M059J (cell line): ENCODE results near the gene TOM1L1. TPM values are rescaled to one million over a fixed set of nuclear protein-coding genes. Genes with fewer than 3 reads are reported as not detected.

Experiments
- DNase-seq: peaks from one replicate; pipeline ENCODE4 v3.0.0-alpha.2; 2012; ENCODE audit warnings: low read depth
- total RNA-seq: library from RNA; depleted of rRNA; stranded (reverse); fragments of >200 nt; shearing (Covaris generic); gene quantifications from 2 replicates; pipeline ENCODE4 v1.2.3, GENCODE V29; 2014; rRNA removed

TOM1L1 gene
- total RNA-seq, 1 experiment from 2014 or later, result 17.5 TPM

DNA sequence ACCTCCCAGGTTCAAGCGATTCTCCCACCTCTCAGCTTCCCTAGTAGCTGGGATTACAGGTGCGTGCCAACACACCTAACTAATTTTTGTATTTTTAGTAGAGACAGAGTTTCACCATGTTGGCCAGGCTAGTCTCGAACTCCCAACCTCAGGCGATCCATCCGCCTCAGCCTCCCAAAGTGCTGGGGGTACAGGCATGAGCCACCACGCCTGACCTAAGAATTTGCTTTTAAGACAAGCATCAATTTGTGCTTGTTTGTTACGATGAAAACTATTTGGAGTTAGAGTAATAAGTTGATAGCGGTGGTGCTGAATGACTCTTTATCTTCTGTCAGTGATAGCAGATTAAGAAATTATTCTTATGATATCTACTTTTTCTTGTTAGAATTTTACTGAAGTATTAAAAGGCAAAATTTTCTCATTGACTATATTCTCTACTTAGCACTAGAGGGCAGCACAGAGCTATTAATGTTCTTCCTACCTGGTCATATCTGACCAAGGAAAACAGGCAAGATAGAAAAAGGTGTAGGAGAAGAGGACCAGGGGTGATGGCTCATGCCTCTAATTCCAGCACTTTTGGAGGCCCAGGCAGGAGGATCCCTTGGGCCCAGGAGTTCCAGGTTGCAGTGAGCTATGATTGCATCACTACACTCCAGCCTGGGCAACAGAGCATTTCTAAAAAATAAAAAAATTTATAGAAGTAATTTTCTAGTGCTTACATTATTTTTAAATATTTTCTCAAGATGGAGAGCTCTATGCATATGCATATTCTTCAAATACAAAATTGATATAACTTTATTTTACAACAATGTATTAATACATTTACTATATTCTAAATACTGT, 92.4 kb downstream of the TOM1L1 start:
- peak; percentile 58 for DNase-seq

DNA sequence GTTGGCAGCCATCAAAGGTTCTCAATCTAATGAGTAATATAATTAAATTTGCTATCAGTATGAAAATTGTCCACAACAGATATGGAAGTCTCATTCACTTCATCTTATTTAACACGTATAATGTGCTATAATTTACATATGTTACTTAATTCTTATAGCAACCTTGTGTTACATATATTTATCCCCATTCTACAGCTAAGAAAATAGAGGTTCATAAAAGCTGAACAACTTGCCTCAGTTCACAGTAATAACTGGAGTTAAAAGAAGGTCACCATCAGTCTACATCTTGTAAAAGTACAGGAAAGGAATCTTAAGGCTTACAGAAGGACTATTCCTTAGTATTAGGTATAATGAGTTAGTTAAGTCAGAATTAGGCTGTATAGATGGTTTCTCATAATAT, 95.8 kb downstream of the TOM1L1 start:
- DNase-seq, result no peak

DNA sequence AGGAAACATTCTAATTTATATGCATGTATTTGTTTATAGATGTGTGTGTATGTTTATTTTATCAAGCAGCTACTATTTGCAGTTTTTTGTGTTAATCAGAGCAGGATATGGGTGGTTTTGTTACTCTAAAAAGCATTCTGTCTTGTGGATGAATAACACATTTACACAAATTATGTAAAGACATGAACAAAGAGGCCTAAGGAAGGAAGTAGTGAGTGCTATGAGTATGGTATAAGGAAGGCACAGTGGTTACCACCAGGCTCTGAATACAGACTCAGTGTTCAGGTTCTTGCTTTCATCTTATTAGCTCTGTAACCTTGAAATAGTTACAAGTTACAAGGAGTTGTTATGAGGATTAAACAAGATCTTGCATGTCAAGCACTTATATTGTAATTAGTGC, 101.8 kb downstream of the TOM1L1 start:
- DNase-seq, result no peak

DNA sequence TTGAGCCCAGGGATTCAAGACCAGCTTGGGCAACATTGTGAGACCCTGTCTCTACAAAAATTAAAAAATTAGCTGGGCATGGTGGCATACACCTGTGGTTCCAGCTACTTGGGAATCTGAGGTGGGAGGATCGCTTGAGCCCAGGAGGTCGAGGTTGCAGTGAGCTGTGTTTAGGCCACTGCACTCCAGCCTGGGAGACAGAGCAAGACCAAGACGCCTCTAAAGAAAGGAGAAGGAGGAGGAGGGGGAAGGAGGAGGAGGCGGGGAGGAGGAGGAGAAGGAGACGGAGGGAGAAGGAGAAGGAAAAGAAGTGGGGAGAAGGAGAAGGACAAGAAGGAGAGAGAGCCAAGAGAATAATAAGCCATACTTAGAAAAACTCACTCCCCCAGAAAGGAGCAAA, 103.8 kb downstream of the TOM1L1 start:
- no peak for DNase-seq

DNA sequence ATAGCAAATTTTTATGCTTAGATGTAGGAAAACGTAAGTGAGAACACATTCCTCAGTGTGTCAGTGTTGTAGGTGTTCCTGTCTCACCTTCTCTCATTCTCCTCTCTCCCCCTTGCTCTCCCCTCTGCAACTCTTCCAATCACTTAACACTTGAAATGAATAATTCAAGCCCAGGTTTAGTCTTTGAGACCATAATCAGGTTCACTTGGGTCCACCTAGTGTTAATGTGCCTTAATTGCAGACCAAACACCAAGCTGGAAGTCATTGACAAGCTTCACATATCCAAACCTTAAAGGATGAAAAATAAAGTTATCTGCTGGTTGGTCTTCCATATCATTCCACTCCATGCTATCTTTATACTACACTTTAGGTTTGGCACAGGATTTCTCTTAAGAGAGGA, 104.9 kb downstream of the TOM1L1 start:
- peak; percentile 5 for DNase-seq

Other genes with a start within 250 kb of the TOM1L1 start
- 64.5 and 66.8 TPM in 2 replicates for gene COX11, start 67.8 kb downstream of the TOM1L1 start, total RNA-seq
- gene STXBP4, start 67.9 kb downstream of the TOM1L1 start, total RNA-seq, result 3.5 and 13.6 TPM in 2 replicates